GM12878 (cell line): ENCODE results near the gene SMTNL2. TPM values are rescaled to one million over a fixed set of nuclear protein-coding genes. Genes with fewer than 3 reads are reported as not detected.

Experiments
- ATAC-seq: fragments of 200-7000 bp; cut with Tn5 transposase; 3 replicates; pipeline ENCODE4 v1.9.1; 2020; ENCODE audit warnings: mild to moderate bottlenecking, moderate library complexity
- BruUV-seq: library from RNA; stranded (reverse); fragments of 400-500 nt; replicated peaks from 2 replicates; lab custom pipeline; 2021; lab: Mats Ljungman, UMichigan
- CTCF ChIA-PET: fragments of 300-600 bp; sonication (Branson Sonifier 250); formaldehyde crosslinking; extraction: SDS; loops from one replicate; lab custom pipeline; 2021; ENCODE audit warnings: inconsistent platforms; lab: Yijun Ruan, JAX
- POLR2A ChIA-PET: fragments of 350-600 bp; formaldehyde crosslinking; extraction: SDS; loops from one replicate; lab custom pipeline; 2021; ENCODE audit warnings: inconsistent platforms; lab: Charles Lee
- RAD21 ChIA-PET: fragments of 300-600 bp; sonication (Branson Sonifier 250); formaldehyde crosslinking; loops from one replicate; lab custom pipeline; 2023; ENCODE audit warnings: antibody characterized with exemption; ENCODE audit not compliant: unreplicated experiment; lab: Charles Lee
- SMC1A ChIA-PET: fragments of 300-600 bp; sonication (Branson Sonifier 250); formaldehyde crosslinking; loops from one replicate; lab custom pipeline; 2023; ENCODE audit not compliant: unreplicated experiment, uncharacterized antibody; lab: Charles Lee
- DNase-seq: peaks from one replicate; pipeline ENCODE4 v3.0.0-alpha.2; 2011; ENCODE audit warnings: low read depth, low spot score
- FAIRE-seq: peaks from 3 replicates; lab custom pipeline; 2011; peaks lifted over from hg19 to GRCh38; lab: Jason Lieb, UNC
- H2AFZ ChIP-seq: 2 replicates; pipeline ENCODE4 v1.6.0; 2011; ENCODE audit warnings: low read depth, low read length, control low read depth; ENCODE audit not compliant: control insufficient read depth
- H3K27ac ChIP-seq: 2 replicates; pipeline ENCODE4 v1.5.1; 2011; ENCODE audit warnings: control low read depth; ENCODE audit not compliant: control insufficient read depth, insufficient read depth
- H3K27me3 ChIP-seq, 2 experiments: replicated peaks in 1 of 2; 2 replicates each; pipeline versions ENCODE4 v1.6.0 to v1.6.1; 2011; ENCODE audit warnings: low read length in 1 of 2; ENCODE audit not compliant: control insufficient read depth in 2 of 2, insufficient read depth in 2 of 2
- H3K36me3 ChIP-seq, 2 experiments: 2 replicates each; pipeline ENCODE4 v1.5.1; 2011; ENCODE audit warnings: low read length in 1 of 2; ENCODE audit not compliant: control insufficient read depth in 2 of 2, insufficient read depth in 2 of 2
- H3K4me1 ChIP-seq: 2 replicates; pipeline ENCODE4 v1.6.1; 2011; ENCODE audit warnings: mild to moderate bottlenecking, low read length, moderate library complexity, mixed read lengths; ENCODE audit not compliant: control insufficient read depth, insufficient read depth
- H3K4me2 ChIP-seq: 2 replicates; pipeline ENCODE4 v1.6.0; 2011; ENCODE audit warnings: control low read depth; ENCODE audit not compliant: control insufficient read depth, insufficient read depth
- H3K4me3 ChIP-seq: fragments of 200-600 bp; sonication (generic); 2 replicates; pipeline ENCODE4 v1.5.1; 2016
- H3K79me2 ChIP-seq: 2 replicates; pipeline ENCODE4 v1.6.0; 2011; ENCODE audit warnings: low read length; ENCODE audit not compliant: control insufficient read depth, insufficient read depth
- H3K9ac ChIP-seq: 2 replicates; pipeline ENCODE4 v1.8.0; 2011; ENCODE audit warnings: low read length, control low read depth, mixed read lengths; ENCODE audit not compliant: control insufficient read depth, insufficient read depth
- H3K9me3 ChIP-seq: replicated peaks from 3 replicates; pipeline ENCODE4 v1.5.1; 2011; ENCODE audit warnings: mild to moderate bottlenecking, low read length; ENCODE audit not compliant: control insufficient read depth, insufficient read depth
- H4K20me1 ChIP-seq: 2 replicates; pipeline ENCODE4 v1.6.0; 2011; ENCODE audit not compliant: control insufficient read depth, insufficient read depth
- WGBS: methylation state at CpG from one replicate; pipeline ENCODE4 v1.1.6; 2016; ENCODE audit warnings: low lambda C conversion rate; ENCODE audit not compliant: insufficient replicate concordance, insufficient coverage; ENCODE audit errors: missing lambda C conversion rate; 5-methylcytosine and 5-hydroxymethylcytosine counted together
- in situ Hi-C: fragments of 300-500 bp; cut with MboI; formaldehyde crosslinking; loops from 9 replicates; pipeline ENCODE4 v1.14.3; 2018; ENCODE audit warnings: mixed read lengths
- intact Hi-C: fragments of 100-400 bp; cut with micrococcal nuclease; formaldehyde crosslinking; loops from one replicate; pipeline ENCODE4 v1.14.2; 2022; ENCODE audit not compliant: unreplicated experiment
- polyA plus RNA-seq, 11 experiments: library from polyadenylated mRNA; depleted of rRNA in 4 of 11; unstranded in 6 of 11; stranded (reverse) in 5 of 11; fragments of >200 nt; fragmentation: Nextera tagmentation in 4 of 11; fragmentation: Illumina TruSeq in 1 of 11; extraction: Ambion mirVana in 4 of 11; extraction: Trizol in 1 of 11; gene quantifications; 1 replicate in 1 of 11; 2 replicates in 10 of 11; pipeline versions ENCODE4 v1.2.1 to v1.2.3, GENCODE V29; 2011 to 2016; ENCODE audit warnings: inconsistent platforms in 2 of 11, missing spikeins in 2 of 11, low read depth in 1 of 11
- total RNA-seq, 4 experiments: library from RNA; depleted of rRNA in 3 of 4; stranded (reverse); fragments of >200 nt in 3 of 4; fragmentation: Illumina TruSeq in 1 of 4; extraction: Trizol in 1 of 4; gene quantifications; 2 replicates each; pipeline versions ENCODE4 v1.2.1 to v1.2.3, GENCODE V29; 2013 to 2021
- TF ChIP-seq, protein P1 (sequence below): IDR thresholded peaks from 2 replicates; pipeline ENCODE4 v1.6.1; 2012; ENCODE audit warnings: mild to moderate bottlenecking, low read depth, low read length
- TF ChIP-seq, protein P2 (sequence below): IDR thresholded peaks from 2 replicates; pipeline ENCODE4 v1.6.1; 2012; ENCODE audit warnings: low read depth, low read length, improper control_type of control experiment

The SMTNL2 gene
- total and polyA plus RNA-seq, 10 of the 15 experiments (the other 5 are each of a cell fraction or from before 2014, with no cell fraction given), result not detected

DNA sequence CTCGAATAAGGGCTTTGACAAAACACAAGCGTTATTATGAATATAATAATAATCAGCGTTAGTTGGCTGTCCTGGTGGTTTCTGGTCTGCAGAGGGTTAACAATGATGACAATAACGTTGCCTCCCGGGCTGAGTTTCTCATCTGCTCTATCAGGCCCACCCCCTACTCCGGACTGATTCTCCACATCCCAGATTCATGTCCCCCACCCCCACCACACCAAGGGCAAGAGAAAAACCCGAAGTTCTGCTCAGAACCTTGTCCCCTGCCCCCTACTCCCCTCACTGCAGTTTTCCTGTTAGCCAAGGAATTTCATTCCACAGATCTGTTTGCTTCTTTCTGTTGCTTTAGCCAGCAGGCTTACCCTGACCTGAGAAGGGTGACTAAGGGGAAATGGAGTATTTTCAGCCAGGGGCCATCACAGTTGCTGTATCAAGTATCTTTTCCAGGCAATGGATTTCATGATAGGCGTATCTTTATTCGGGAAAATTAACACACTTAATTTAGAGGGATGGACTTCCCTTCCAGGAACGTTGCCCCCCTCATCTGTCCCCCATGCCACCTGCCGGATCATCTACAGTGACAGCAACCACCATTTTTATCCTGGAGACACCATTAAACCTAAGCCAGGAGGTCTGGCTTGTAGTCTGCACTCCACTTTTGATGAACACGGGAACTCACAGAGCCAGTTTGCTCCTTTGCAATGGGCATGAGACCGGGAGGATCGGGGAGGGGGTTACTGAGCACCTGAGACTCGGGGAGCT is 33.4 kb downstream of the SMTNL2 start:
- H3K27ac ChIP-seq, result no peak overlapping the region
- ATAC-seq (no peak), DNase-seq (no peak), FAIRE-seq (no peak)
- ChIA-PET RAD21 (no interaction called here), SMC1A (interaction anchor here (0.6 kb wide), 1 partner anchor 53 kb away, joined by 3 read pairs; no protein-coding TSS in a partner anchor), POLR2A (no interaction called here), CTCF (interaction anchor here (0.6 kb wide), 1 partner anchor 67 kb away, joined by 3 read pairs; no protein-coding TSS in a partner anchor)
- no peaks in the 10 kb centered on the region for H4K20me1 ChIP-seq
- H2AFZ ChIP-seq, result no peak overlapping the region
- H3K9ac ChIP-seq, result no peak overlapping the region
- no peaks in the 10 kb centered on the region for H3K27me3 ChIP-seq
- BruUV-seq, result no TSS peak
- WGBS, result 44% methylated on average over 15 of the region's 15 CpGs
- H3K4me3 ChIP-seq, result no peak overlapping the region
- no peaks in the 10 kb centered on the region for H3K79me2 ChIP-seq
- H3K4me2 ChIP-seq, result no peak overlapping the region
- no peaks in the 10 kb centered on the region for H3K36me3 ChIP-seq
- no peaks in the 10 kb centered on the region for H3K4me1 ChIP-seq
- intact Hi-C loops, result no loop called here
- in situ Hi-C loops, result no loop called here
- TF ChIP-seq, protein P1, sequence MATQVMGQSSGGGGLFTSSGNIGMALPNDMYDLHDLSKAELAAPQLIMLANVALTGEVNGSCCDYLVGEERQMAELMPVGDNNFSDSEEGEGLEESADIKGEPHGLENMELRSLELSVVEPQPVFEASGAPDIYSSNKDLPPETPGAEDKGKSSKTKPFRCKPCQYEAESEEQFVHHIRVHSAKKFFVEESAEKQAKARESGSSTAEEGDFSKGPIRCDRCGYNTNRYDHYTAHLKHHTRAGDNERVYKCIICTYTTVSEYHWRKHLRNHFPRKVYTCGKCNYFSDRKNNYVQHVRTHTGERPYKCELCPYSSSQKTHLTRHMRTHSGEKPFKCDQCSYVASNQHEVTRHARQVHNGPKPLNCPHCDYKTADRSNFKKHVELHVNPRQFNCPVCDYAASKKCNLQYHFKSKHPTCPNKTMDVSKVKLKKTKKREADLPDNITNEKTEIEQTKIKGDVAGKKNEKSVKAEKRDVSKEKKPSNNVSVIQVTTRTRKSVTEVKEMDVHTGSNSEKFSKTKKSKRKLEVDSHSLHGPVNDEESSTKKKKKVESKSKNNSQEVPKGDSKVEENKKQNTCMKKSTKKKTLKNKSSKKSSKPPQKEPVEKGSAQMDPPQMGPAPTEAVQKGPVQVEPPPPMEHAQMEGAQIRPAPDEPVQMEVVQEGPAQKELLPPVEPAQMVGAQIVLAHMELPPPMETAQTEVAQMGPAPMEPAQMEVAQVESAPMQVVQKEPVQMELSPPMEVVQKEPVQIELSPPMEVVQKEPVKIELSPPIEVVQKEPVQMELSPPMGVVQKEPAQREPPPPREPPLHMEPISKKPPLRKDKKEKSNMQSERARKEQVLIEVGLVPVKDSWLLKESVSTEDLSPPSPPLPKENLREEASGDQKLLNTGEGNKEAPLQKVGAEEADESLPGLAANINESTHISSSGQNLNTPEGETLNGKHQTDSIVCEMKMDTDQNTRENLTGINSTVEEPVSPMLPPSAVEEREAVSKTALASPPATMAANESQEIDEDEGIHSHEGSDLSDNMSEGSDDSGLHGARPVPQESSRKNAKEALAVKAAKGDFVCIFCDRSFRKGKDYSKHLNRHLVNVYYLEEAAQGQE, result no peak
- TF ChIP-seq, protein P2, sequence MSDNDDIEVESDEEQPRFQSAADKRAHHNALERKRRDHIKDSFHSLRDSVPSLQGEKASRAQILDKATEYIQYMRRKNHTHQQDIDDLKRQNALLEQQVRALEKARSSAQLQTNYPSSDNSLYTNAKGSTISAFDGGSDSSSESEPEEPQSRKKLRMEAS, result no peak
- H3K9me3 ChIP-seq, result no peaks in the 10 kb centered on the region; the same call in 1 of the 3 replicates
